SH-SY5Y (cell line): ENCODE data around the gene FBF1.

ENCODE experiments used
- GATA2 ChIP-seq: IDR thresholded peaks from 2 replicates; pipeline ENCODE4 v1.6.1; 2011; ENCODE audit warnings: mild to moderate bottlenecking, low read depth, low read length
- GATA3 ChIP-seq: IDR thresholded peaks from 2 replicates; pipeline ENCODE4 v1.6.1; 2011; ENCODE audit warnings: low read depth, mild to moderate bottlenecking, low read length, moderate library complexity

GRCh38 chr17:75900691-75901533, 39.9 kb downstream of the FBF1 start:
- no peak for TF ChIP-seq GATA3
- TF ChIP-seq GATA2 = no peak
